ENCODE measurements around the gene VWA3B.

VWA3B gene

GRCh38 chr2:98236935-98237334 lies 150.0 kb downstream of the VWA3B start:
- DNase-seq (ENCODE audit: low read depth in 2 of 2): no peak
- no peak overlapping the region for H3K4me3 ChIP-seq (replicated peaks in 1 of 2; ENCODE audit: low read depth in 2 of 2, low read length in 2 of 2)
- TF ChIP-seq CTCF (IDR thresholded peaks at IDR 0.05; ENCODE audit: low read depth, low read length): no peak

GRCh38 chr2:98240786-98241398 lies 153.9 kb downstream of the VWA3B start:
- TF ChIP-seq CTCF (IDR thresholded peaks at IDR 0.05; ENCODE audit: low read depth, low read length): no peak
- no peak for DNase-seq (ENCODE audit: low read depth in 2 of 2)
- no peak overlapping the region for H3K4me3 ChIP-seq (replicated peaks in 1 of 2; ENCODE audit: low read depth in 2 of 2, low read length in 2 of 2)

- no peak overlapping the region for H3K4me3 ChIP-seq (replicated peaks in 1 of 2; ENCODE audit: low read depth in 2 of 2, low read length in 2 of 2)
- no peak for TF ChIP-seq CTCF (IDR thresholded peaks at IDR 0.05; ENCODE audit: low read depth, low read length)
- DNase-seq (ENCODE audit: low read depth in 2 of 2): no peak
Measured at GRCh38 chr2:98241592-98241991, 154.6 kb downstream of the VWA3B start.

GRCh38 chr2:98242003-98242402 lies 155.0 kb downstream of the VWA3B start:
- no peak for DNase-seq (ENCODE audit: low read depth in 2 of 2)
- no peak for TF ChIP-seq CTCF (IDR thresholded peaks at IDR 0.05; ENCODE audit: low read depth, low read length)
- H3K4me3 ChIP-seq (replicated peaks in 1 of 2; ENCODE audit: low read depth in 2 of 2, low read length in 2 of 2): no peak overlapping the region

GRCh38 chr2:98245491-98245890 lies 158.5 kb downstream of the VWA3B start:
- H3K4me3 ChIP-seq (replicated peaks in 1 of 2; ENCODE audit: low read depth in 2 of 2, low read length in 2 of 2): no peak overlapping the region
- DNase-seq (ENCODE audit: low read depth in 2 of 2): no peak
- no peak for TF ChIP-seq CTCF (IDR thresholded peaks at IDR 0.05; ENCODE audit: low read depth, low read length)

- no peak for TF ChIP-seq CTCF (IDR thresholded peaks at IDR 0.05; ENCODE audit: low read depth, low read length)
- no peak for DNase-seq (ENCODE audit: low read depth in 2 of 2)
- no peak overlapping the region for H3K4me3 ChIP-seq (replicated peaks in 1 of 2; ENCODE audit: low read depth in 2 of 2, low read length in 2 of 2)
Measured at GRCh38 chr2:98247383-98247782, 160.4 kb downstream of the VWA3B start.
